Vagina (tissue), 2 donors: ENCODE measurements around the gene COA5. TPM values are rescaled to one million over a fixed set of nuclear protein-coding genes. Genes with fewer than 3 reads are reported as not detected.
A peak's percentile ranks its signal among the peaks of the same experiment; 100 is the strongest.

Experiments used
- DNase-seq, 2 donors: peaks; one replicate each; pipeline ENCODE4 v3.0.0-alpha.2; 2017; ENCODE audit errors: extremely low spot score in 2 of 2
- H3K27ac ChIP-seq: fragments of 200-600 bp; sonication (generic); one replicate; pipeline ENCODE4 v1.5.1; 2019
- H3K27me3 ChIP-seq: fragments of 200-600 bp; sonication (generic); one replicate; pipeline ENCODE4 v1.5.1; 2019
- H3K36me3 ChIP-seq, 2 donors: fragments of 200-600 bp; sonication (generic); one replicate each; pipeline ENCODE4 v1.5.1; 2017 to 2019
- H3K4me1 ChIP-seq: fragments of 200-600 bp; sonication (generic); one replicate; pipeline ENCODE4 v1.5.1; 2019
- H3K4me3 ChIP-seq, 2 donors: fragments of 200-600 bp; sonication (generic); 1 replicate in 1 of 2; 2 replicates in 1 of 2; pipeline ENCODE4 v1.5.1; 2016 to 2019
- H3K9me3 ChIP-seq: fragments of 200-600 bp; sonication (generic); one replicate; pipeline ENCODE4 v1.5.1; 2019
- CTCF ChIP-seq, 3 experiments: fragments of 450-650 bp in 2 of 3; fragments of 200-600 bp in 1 of 3; sonication (generic) in 1 of 3; IDR thresholded peaks; one replicate each; pipeline ENCODE4 v1.5.1; 2017 to 2019; ENCODE audit warnings: antibody characterized with exemption in 3 of 3, mild to moderate bottlenecking in 2 of 3, moderate library complexity in 2 of 3
- POLR2A ChIP-seq, 2 donors: fragments of 450-650 bp; IDR thresholded peaks; one replicate each; pipeline ENCODE4 v1.6.1; 2017; ENCODE audit warnings: antibody characterized with exemption in 2 of 2, mild to moderate bottlenecking in 2 of 2, moderate library complexity in 2 of 2
- POLR2AphosphoS5 ChIP-seq, 2 donors: sonication (generic); formaldehyde crosslinking; IDR thresholded peaks; one replicate each; pipeline ENCODE4 v1.9.0; 2017; ENCODE audit warnings: antibody characterized with exemption in 2 of 2, mild to moderate bottlenecking in 2 of 2, low read depth in 1 of 2; ENCODE audit not compliant: insufficient read depth in 1 of 2
- intact Hi-C: fragments of 100-400 bp; cut with DNase I; formaldehyde crosslinking; loops from one replicate; pipeline ENCODE4 v1.15.1; 2023
- total RNA-seq: library from RNA; depleted of rRNA; stranded (reverse); fragments of >200 nt; gene quantifications from one replicate; pipeline ENCODE4 v1.2.3, GENCODE V29; 2016

Gene COA5
- total RNA-seq, 1 donor from 2014 or later = 24.1 TPM

GRCh38 chr2:98582523-98582922 is 25.8 kb downstream of the COA5 start:
- intact Hi-C loops = no loop called here
- Histone ChIP-seq H3K36me3 (peaks cover 0 to 23% of the 10 kb centered on the region in 2 donors), H3K4me1 (no peaks in the 10 kb centered on the region), H3K27ac (no peak overlapping the region), H3K27me3 (no peaks in the 10 kb centered on the region), H3K9me3 (no peaks in the 10 kb centered on the region), H3K4me3 (no peak overlapping the region)
- DNase-seq = peak in 1 of 2 donors; percentile 18
- TF ChIP-seq POLR2AphosphoS5 (IDR thresholded peaks at IDR 0.05; ENCODE audit: insufficient read depth in 1 of 2, low read depth in 1 of 2) (no peak), POLR2A (IDR thresholded peaks at IDR 0.05) (no peak), CTCF (IDR thresholded peaks at IDR 0.05) (no peak)

GRCh38 chr2:98580656-98581284 is 27.5 kb downstream of the COA5 start:
- no peaks in the 10 kb centered on the region for H3K27me3 ChIP-seq
- intact Hi-C loops = no loop called here
- H3K27ac ChIP-seq = no peak overlapping the region
- peaks cover 0 to 29% of the 10 kb centered on the region in 2 donors for H3K36me3 ChIP-seq
- TF ChIP-seq CTCF (IDR thresholded peaks at IDR 0.05) = no peak
- TF ChIP-seq POLR2A (IDR thresholded peaks at IDR 0.05) = no peak
- TF ChIP-seq POLR2AphosphoS5 (IDR thresholded peaks at IDR 0.05; ENCODE audit: insufficient read depth in 1 of 2, low read depth in 1 of 2) = no peak
- H3K4me1 ChIP-seq = no peaks in the 10 kb centered on the region
- no peaks in the 10 kb centered on the region for H3K9me3 ChIP-seq
- no peak overlapping the region for H3K4me3 ChIP-seq
- peak in 1 of 2 donors; percentile 70 for DNase-seq

GRCh38 chr2:98579926-98580325 is 28.4 kb downstream of the COA5 start:
- Histone ChIP-seq H3K27me3 (no peaks in the 10 kb centered on the region), H3K4me1 (no peaks in the 10 kb centered on the region), H3K27ac (no peak overlapping the region), H3K9me3 (no peaks in the 10 kb centered on the region), H3K36me3 (peaks cover 0 to 35% of the 10 kb centered on the region in 2 donors), H3K4me3 (no peak overlapping the region)
- no peak for TF ChIP-seq POLR2A (IDR thresholded peaks at IDR 0.05)
- TF ChIP-seq POLR2AphosphoS5 (IDR thresholded peaks at IDR 0.05; ENCODE audit: insufficient read depth in 1 of 2, low read depth in 1 of 2) = no peak
- no peak for TF ChIP-seq CTCF (IDR thresholded peaks at IDR 0.05)
- DNase-seq = peak in 1 of 2 donors; percentile 62
- intact Hi-C loops = no loop called here

- peak; percentile 52 to 71 for DNase-seq
- Histone ChIP-seq H3K27ac (no peak overlapping the region), H3K36me3 (peaks cover 0 to 40% of the 10 kb centered on the region in 2 donors), H3K4me3 (no peak overlapping the region), H3K9me3 (no peaks in the 10 kb centered on the region), H3K4me1 (no peaks in the 10 kb centered on the region), H3K27me3 (no peaks in the 10 kb centered on the region)
- intact Hi-C loops = no loop called here
- TF ChIP-seq POLR2A (IDR thresholded peaks at IDR 0.05) = no peak
- TF ChIP-seq CTCF (IDR thresholded peaks at IDR 0.05) = no peak
- no peak for TF ChIP-seq POLR2AphosphoS5 (IDR thresholded peaks at IDR 0.05; ENCODE audit: insufficient read depth in 1 of 2, low read depth in 1 of 2)
Measured at GRCh38 chr2:98578231-98578630, 30.1 kb downstream of the COA5 start.

- H3K36me3 ChIP-seq = peaks cover 0 to 34% of the 10 kb centered on the region in 2 donors
- H3K4me3 ChIP-seq = no peak overlapping the region
- H3K9me3 ChIP-seq = no peaks in the 10 kb centered on the region
- peak in 1 of 2 donors; percentile 58 for DNase-seq
- H3K27ac ChIP-seq = no peak overlapping the region
- no peak for TF ChIP-seq CTCF (IDR thresholded peaks at IDR 0.05)
- no peak for TF ChIP-seq POLR2AphosphoS5 (IDR thresholded peaks at IDR 0.05; ENCODE audit: insufficient read depth in 1 of 2, low read depth in 1 of 2)
- no peak for TF ChIP-seq POLR2A (IDR thresholded peaks at IDR 0.05)
- no peaks in the 10 kb centered on the region for H3K27me3 ChIP-seq
- intact Hi-C loops = no loop called here
- H3K4me1 ChIP-seq = no peaks in the 10 kb centered on the region
Measured at GRCh38 chr2:98577313-98577712, 31.0 kb downstream of the COA5 start.
